Smooth muscle cell (in vitro differentiated cells): ENCODE results near the gene METTL1. TPM values are rescaled to one million over a fixed set of nuclear protein-coding genes. Genes with fewer than 3 reads are reported as not detected.

Experiments
- DNase-seq: peaks from one replicate; lab custom pipeline; 2025; ENCODE audit not compliant: unreplicated experiment; lab: John Stamatoyannopoulos, UW
- H2AFZ ChIP-seq: fragments of 200-600 bp; sonication (generic); 2 replicates; pipeline ENCODE4 v1.6.0; 2016; ENCODE audit warnings: antibody characterized with exemption, low read depth, mild to moderate bottlenecking
- H3F3A ChIP-seq: fragments of 200-600 bp; sonication (generic); 2 replicates; pipeline ENCODE4 v1.6.0; 2017; ENCODE audit warnings: antibody characterized with exemption, low read depth
- H3K27ac ChIP-seq: fragments of 200-600 bp; sonication (generic); 2 replicates; pipeline ENCODE4 v1.5.1; 2016; ENCODE audit warnings: low read depth, mild to moderate bottlenecking
- H3K27me3 ChIP-seq: fragments of 200-600 bp; sonication (generic); 2 replicates; pipeline ENCODE4 v1.6.1; 2016; ENCODE audit warnings: low read depth, mild to moderate bottlenecking
- H3K36me3 ChIP-seq: fragments of 200-600 bp; sonication (generic); 2 replicates; pipeline ENCODE4 v1.5.1; 2016; ENCODE audit warnings: low read depth
- H3K4me1 ChIP-seq: fragments of 200-600 bp; sonication (generic); 2 replicates; pipeline ENCODE4 v1.5.1; 2016; ENCODE audit warnings: low read depth
- H3K4me2 ChIP-seq: fragments of 200-600 bp; sonication (generic); 2 replicates; pipeline ENCODE4 v1.6.0; 2016; ENCODE audit warnings: mild to moderate bottlenecking
- H3K4me3 ChIP-seq: fragments of 200-600 bp; sonication (generic); 2 replicates; pipeline ENCODE4 v1.5.1; 2016; ENCODE audit warnings: mild to moderate bottlenecking
- H3K79me2 ChIP-seq: fragments of 200-600 bp; sonication (generic); 2 replicates; pipeline ENCODE4 v1.6.0; 2016; ENCODE audit warnings: low read depth, mild to moderate bottlenecking
- H3K9ac ChIP-seq: fragments of 200-600 bp; sonication (generic); 2 replicates; pipeline ENCODE4 v1.6.0; 2016; ENCODE audit warnings: low read depth
- H3K9me3 ChIP-seq: fragments of 200-600 bp; sonication (generic); replicated peaks from 2 replicates; pipeline ENCODE4 v1.5.1; 2016; ENCODE audit warnings: low read depth
- H4K20me1 ChIP-seq: fragments of 200-600 bp; sonication (generic); 2 replicates; pipeline ENCODE4 v1.6.0; 2016; ENCODE audit warnings: low read depth
- WGBS: methylation state at CpG from one replicate; pipeline ENCODE4 v1.1.7; 2016; ENCODE audit warnings: low lambda C conversion rate; 5-methylcytosine and 5-hydroxymethylcytosine counted together
- polyA plus RNA-seq: library from polyadenylated mRNA; unstranded; fragments of >200 nt; fragmentation: Nextera tagmentation; extraction: Ambion mirVana; gene quantifications from 2 replicates; pipeline ENCODE4 v1.2.1, GENCODE V29; 2016
- total RNA-seq: library from RNA; depleted of rRNA; stranded (reverse); fragments of >200 nt; gene quantifications from 2 replicates; pipeline ENCODE4 v1.2.3, GENCODE V29; 2014
- TF ChIP-seq, protein P1 (sequence below): fragments of 200-600 bp; sonication (generic); IDR thresholded peaks from 2 replicates; pipeline ENCODE4 v1.5.1; 2017; ENCODE audit warnings: borderline replicate concordance, mild to moderate bottlenecking, antibody characterized with exemption; ENCODE audit not compliant: insufficient read depth, poor library complexity, severe bottlenecking

The METTL1 gene
- total and polyA plus RNA-seq, 2 experiments from 2014 or later = 4.1 to 20.3 TPM

DNA sequence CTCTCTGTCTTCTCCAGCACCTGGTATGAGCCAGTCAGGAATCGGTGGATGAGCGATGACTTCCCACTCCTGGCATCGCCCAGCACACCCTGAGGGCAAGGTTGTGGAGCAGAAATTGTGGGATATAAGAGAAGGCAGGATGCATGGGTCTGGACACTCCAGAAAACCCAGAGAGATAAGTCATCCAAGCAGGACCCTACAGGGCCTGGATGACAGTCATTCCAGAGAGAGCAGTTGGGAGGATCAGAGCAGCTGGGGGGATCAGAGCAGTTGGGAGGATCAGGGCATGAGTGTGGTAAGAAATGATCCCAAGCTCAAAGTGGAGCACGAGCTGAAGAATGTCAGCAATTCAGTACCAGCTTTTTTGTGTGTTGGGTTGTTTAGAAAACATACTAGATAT is 37.3 kb downstream of the METTL1 start:
- 67% methylated on average over 4 of the region's 4 CpGs for WGBS
- no peak overlapping the region for H3K9ac ChIP-seq
- H3K27me3 ChIP-seq = peaks cover 100% of the 10 kb centered on the region

DNA sequence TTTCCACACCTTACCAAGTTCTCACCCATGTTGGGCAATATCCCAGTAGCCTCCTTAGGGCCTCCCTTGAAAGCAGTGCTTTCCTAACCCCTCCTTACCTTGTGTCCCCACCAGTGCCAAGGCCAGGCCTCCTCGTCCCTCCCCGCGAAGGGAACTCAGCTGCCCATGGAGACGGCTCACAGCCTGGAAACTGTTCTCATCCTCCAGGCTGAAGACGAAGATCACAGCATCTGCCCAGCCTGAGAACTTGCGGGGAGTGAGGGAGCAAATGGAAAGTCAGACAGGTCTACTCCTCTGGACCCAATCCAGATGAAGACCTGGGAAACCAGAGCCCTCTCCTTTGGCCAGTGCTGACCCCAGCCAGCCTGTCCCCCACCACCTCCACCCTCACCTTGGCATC is 38.0 kb downstream of the METTL1 start:
- H3K9ac ChIP-seq = no peak overlapping the region
- H3K4me2 ChIP-seq = no peak overlapping the region
- peaks cover 17% of the 10 kb centered on the region for H3K4me1 ChIP-seq
- no peak for DNase-seq
- peaks cover 100% of the 10 kb centered on the region for H3K27me3 ChIP-seq
- H2AFZ ChIP-seq = no peak overlapping the region
- no peaks in the 10 kb centered on the region for H4K20me1 ChIP-seq
- WGBS = 69% methylated on average over 6 of the region's 6 CpGs
- no peaks in the 10 kb centered on the region for H3K79me2 ChIP-seq
- no peaks in the 10 kb centered on the region for H3F3A ChIP-seq
- H3K9me3 ChIP-seq = no peaks in the 10 kb centered on the region
- TF ChIP-seq, protein P1, sequence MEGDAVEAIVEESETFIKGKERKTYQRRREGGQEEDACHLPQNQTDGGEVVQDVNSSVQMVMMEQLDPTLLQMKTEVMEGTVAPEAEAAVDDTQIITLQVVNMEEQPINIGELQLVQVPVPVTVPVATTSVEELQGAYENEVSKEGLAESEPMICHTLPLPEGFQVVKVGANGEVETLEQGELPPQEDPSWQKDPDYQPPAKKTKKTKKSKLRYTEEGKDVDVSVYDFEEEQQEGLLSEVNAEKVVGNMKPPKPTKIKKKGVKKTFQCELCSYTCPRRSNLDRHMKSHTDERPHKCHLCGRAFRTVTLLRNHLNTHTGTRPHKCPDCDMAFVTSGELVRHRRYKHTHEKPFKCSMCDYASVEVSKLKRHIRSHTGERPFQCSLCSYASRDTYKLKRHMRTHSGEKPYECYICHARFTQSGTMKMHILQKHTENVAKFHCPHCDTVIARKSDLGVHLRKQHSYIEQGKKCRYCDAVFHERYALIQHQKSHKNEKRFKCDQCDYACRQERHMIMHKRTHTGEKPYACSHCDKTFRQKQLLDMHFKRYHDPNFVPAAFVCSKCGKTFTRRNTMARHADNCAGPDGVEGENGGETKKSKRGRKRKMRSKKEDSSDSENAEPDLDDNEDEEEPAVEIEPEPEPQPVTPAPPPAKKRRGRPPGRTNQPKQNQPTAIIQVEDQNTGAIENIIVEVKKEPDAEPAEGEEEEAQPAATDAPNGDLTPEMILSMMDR = no peak
- H3K4me3 ChIP-seq = no peak overlapping the region
- H3K27ac ChIP-seq = no peak overlapping the region
- no peaks in the 10 kb centered on the region for H3K36me3 ChIP-seq

More for the DNA sequence above, 37.3 kb downstream of the METTL1 start:
- Histone ChIP-seq H3K27ac (no peak overlapping the region), H3K4me2 (no peak overlapping the region), H3K4me3 (no peak overlapping the region), H3F3A (no peaks in the 10 kb centered on the region), H3K9me3 (no peaks in the 10 kb centered on the region), H2AFZ (no peak overlapping the region), H3K4me1 (peaks cover 17% of the 10 kb centered on the region), H4K20me1 (no peaks in the 10 kb centered on the region), H3K36me3 (no peaks in the 10 kb centered on the region), H3K79me2 (no peaks in the 10 kb centered on the region)
- DNase-seq = no peak
- TF ChIP-seq, protein P1 = no peak

DNA sequence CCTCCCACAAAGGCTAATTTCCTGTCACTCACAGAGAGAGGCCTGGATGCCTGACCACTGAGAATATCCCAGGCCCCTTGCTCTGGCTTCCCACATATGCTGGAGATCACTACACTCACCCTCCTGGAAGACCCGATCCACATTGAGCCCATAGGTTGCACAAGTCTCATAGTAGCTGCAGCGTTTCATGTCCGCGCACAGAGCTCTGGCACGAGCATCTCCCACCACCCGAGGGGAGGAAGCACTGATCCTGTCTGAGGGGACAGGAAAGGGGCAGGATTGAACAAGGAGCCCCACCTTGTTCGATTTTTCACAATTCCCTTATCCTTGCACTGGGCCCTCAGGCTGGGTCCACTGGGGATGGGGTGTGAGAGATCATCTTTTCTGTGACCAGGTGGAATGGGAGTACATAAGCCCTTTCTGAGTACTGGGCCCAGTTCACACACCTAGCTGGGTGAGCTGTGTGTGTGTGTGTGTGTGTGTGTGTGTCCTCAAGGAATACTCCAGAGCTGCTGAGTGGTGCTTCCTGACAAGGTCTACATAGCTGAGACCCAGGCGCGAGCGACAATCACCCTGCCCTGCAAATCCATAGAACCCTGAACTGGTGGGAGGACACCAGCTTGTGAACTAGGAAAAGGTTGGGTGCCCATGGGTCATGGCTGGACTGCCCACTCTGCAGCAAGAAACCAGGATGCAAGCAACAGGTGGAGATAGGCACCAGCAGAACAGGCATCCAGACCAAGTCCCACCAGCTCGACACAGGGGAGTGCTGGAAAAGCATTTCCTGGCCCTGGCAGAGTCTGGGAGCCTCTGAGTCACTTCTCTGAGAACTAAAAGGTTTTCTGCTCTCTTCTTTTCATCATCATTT is 38.9 kb downstream of the METTL1 start:
- TF ChIP-seq, protein P1 = no peak
- Histone ChIP-seq H3K27me3 (peaks cover 99% of the 10 kb centered on the region), H3F3A (no peaks in the 10 kb centered on the region)

DNA sequence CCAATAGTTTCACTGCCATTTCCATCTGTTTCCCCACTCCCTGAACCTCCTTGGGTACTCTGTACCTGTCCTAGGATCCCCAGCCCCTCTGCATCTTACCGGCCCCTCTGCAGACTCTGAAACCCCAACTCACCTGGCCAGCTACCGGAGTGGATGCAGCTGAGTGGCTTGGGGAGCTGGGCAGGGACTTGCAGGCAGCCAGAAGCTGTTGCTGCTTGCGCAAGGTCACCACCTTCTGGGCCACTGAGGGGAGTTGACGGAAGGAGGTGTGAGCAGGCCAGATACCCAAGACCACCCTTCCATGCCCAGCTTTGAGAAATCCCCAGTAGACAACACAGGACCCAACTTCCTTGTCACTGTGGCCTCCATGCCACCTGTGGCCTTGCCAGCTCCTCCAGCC is 39.6 kb downstream of the METTL1 start:
- Histone ChIP-seq H3K27me3 (peaks cover 99% of the 10 kb centered on the region), H3K79me2 (no peaks in the 10 kb centered on the region), H2AFZ (no peak overlapping the region), H3K4me3 (no peak overlapping the region), H3K9me3 (no peaks in the 10 kb centered on the region), H3K36me3 (no peaks in the 10 kb centered on the region), H3K4me2 (no peak overlapping the region), H3F3A (no peaks in the 10 kb centered on the region), H3K9ac (no peak overlapping the region), H3K27ac (no peak overlapping the region), H4K20me1 (no peaks in the 10 kb centered on the region), H3K4me1 (peaks cover 6% of the 10 kb centered on the region)
- no peak for DNase-seq
- TF ChIP-seq, protein P1 = no peak
- WGBS = 76% methylated on average over 4 of the region's 4 CpGs

More for the DNA sequence above, 38.9 kb downstream of the METTL1 start:
- Histone ChIP-seq H3K9ac (no peak overlapping the region), H3K36me3 (no peaks in the 10 kb centered on the region), H3K4me3 (no peak overlapping the region), H3K27ac (no peak overlapping the region), H4K20me1 (no peaks in the 10 kb centered on the region), H3K4me2 (no peak overlapping the region), H3K4me1 (peaks cover 13% of the 10 kb centered on the region), H3K79me2 (no peaks in the 10 kb centered on the region), H3K9me3 (no peaks in the 10 kb centered on the region), H2AFZ (no peak overlapping the region)
- WGBS = 80% methylated on average over 11 of the region's 11 CpGs
- DNase-seq = no peak
